IMR-90 (cell line): ENCODE results near the gene HBD. TPM values are rescaled to one million over a fixed set of nuclear protein-coding genes. Genes with fewer than 3 reads are reported as not detected.

Source experiments
- ATAC-seq: fragments of 200-7000 bp; cut with Tn5 transposase; 2 replicates; pipeline ENCODE4 v1.9.1; 2020; ENCODE audit warnings: low read depth, mild to moderate bottlenecking, moderate library complexity
- Bru-seq: library from RNA; stranded (reverse); fragments of 400-500 nt; gene quantifications from one replicate; lab custom pipeline; 2021; lab: Mats Ljungman, UMichigan
- BruChase-seq, 2 experiments: library from RNA; stranded (reverse); fragments of 400-500 nt; gene quantifications; one replicate each; lab custom pipeline; 2021; lab: Mats Ljungman, UMichigan
- BruUV-seq: library from RNA; stranded (reverse); fragments of 400-500 nt; replicated peaks from 2 replicates; lab custom pipeline; 2021; lab: Mats Ljungman, UMichigan
- CTCF ChIA-PET: fragments of 300-600 bp; formaldehyde crosslinking; extraction: SDS; loops from one replicate; lab custom pipeline; 2021; ENCODE audit warnings: antibody characterized with exemption; lab: Yijun Ruan, JAX
- POLR2A ChIA-PET: fragments of 300-600 bp; sonication (Branson Sonifier 250); formaldehyde crosslinking; loops from one replicate; lab custom pipeline; 2022; ENCODE audit warnings: antibody characterized with exemption; ENCODE audit not compliant: unreplicated experiment; lab: Charles Lee
- DNase-seq: peaks from one replicate; pipeline ENCODE4 v3.0.0; 2013
- H2AFZ ChIP-seq: replicated peaks from 2 replicates; pipeline ENCODE3; 2013; ENCODE audit warnings: low read length, mild to moderate bottlenecking; ENCODE audit not compliant: poor library complexity
- H2AK5ac ChIP-seq: 2 replicates; pipeline ENCODE4 v1.6.1; 2013; ENCODE audit warnings: low read depth, low read length, inconsistent platforms
- H2AK9ac ChIP-seq: replicated peaks from 2 replicates; pipeline ENCODE3; 2013; ENCODE audit warnings: mild to moderate bottlenecking, low read depth, low read length, moderate library complexity; ENCODE audit not compliant: poor library complexity
- H2BK120ac ChIP-seq: 2 replicates; pipeline ENCODE4 v1.6.1; 2013; ENCODE audit warnings: low read depth, low read length, inconsistent platforms
- H2BK15ac ChIP-seq: 3 replicates; pipeline ENCODE4 v1.6.1; 2013; ENCODE audit warnings: low read depth, low read length, inconsistent platforms
- H2BK20ac ChIP-seq: 2 replicates; pipeline ENCODE4 v1.6.1; 2013; ENCODE audit warnings: low read depth, mild to moderate bottlenecking, inconsistent platforms, low read length, moderate library complexity
- H2BK5ac ChIP-seq: 2 replicates; pipeline ENCODE4 v1.6.1; 2013; ENCODE audit warnings: mild to moderate bottlenecking, low read depth, low read length, inconsistent platforms; ENCODE audit not compliant: poor library complexity, severe bottlenecking
- H3K14ac ChIP-seq: replicated peaks from 2 replicates; pipeline ENCODE4 v1.6.1; 2013; ENCODE audit warnings: low read depth, low read length, inconsistent platforms
- H3K18ac ChIP-seq: 2 replicates; pipeline ENCODE4 v1.6.1; 2013; ENCODE audit warnings: low read depth, low read length, control low read depth
- H3K23ac ChIP-seq: 2 replicates; pipeline ENCODE4 v1.6.1; 2013; ENCODE audit warnings: low read depth, low read length, inconsistent platforms
- H3K27ac ChIP-seq: 2 replicates; pipeline ENCODE4 v1.5.1; 2013; ENCODE audit warnings: mild to moderate bottlenecking, control low read depth, low read length; ENCODE audit not compliant: insufficient read depth
- H3K27me3 ChIP-seq: 2 replicates; pipeline ENCODE4 v1.6.1; 2013; ENCODE audit warnings: low read length; ENCODE audit not compliant: control insufficient read depth, insufficient read depth
- H3K36me3 ChIP-seq: 2 replicates; pipeline ENCODE4 v1.6.1; 2013; ENCODE audit warnings: low read length, mixed read lengths; ENCODE audit not compliant: control insufficient read depth, insufficient read depth
- H3K4ac ChIP-seq: 2 replicates; pipeline ENCODE4 v1.6.1; 2013; ENCODE audit warnings: low read depth, low read length, inconsistent platforms
- H3K4me1 ChIP-seq: 2 replicates; pipeline ENCODE4 v1.6.1; 2013; ENCODE audit warnings: low read length, mixed read lengths; ENCODE audit not compliant: control insufficient read depth, insufficient read depth
- H3K4me2 ChIP-seq: 2 replicates; pipeline ENCODE4 v1.6.1; 2013; ENCODE audit warnings: low read depth, mild to moderate bottlenecking, control low read depth, low read length, moderate library complexity
- H3K4me3 ChIP-seq: 2 replicates; pipeline ENCODE4 v1.5.1; 2013; ENCODE audit warnings: low read depth, mild to moderate bottlenecking, control low read depth, low read length, moderate library complexity; ENCODE audit not compliant: insufficient read depth
- H3K56ac ChIP-seq: 2 replicates; pipeline ENCODE4 v1.6.1; 2013; ENCODE audit warnings: low read length, inconsistent platforms; ENCODE audit not compliant: insufficient read depth; ENCODE audit errors: extremely low read depth
- H3K79me1 ChIP-seq, 2 experiments: 2 replicates each; pipeline ENCODE4 v1.6.1; 2013; ENCODE audit warnings: low read length in 2 of 2, inconsistent platforms in 1 of 2, low read depth in 1 of 2
- H3K9ac ChIP-seq: 2 replicates; pipeline ENCODE4 v1.6.1; 2013; ENCODE audit warnings: low read depth, low read length, control low read depth
- H3K9me1 ChIP-seq: 2 replicates; pipeline ENCODE4 v1.6.1; 2013; ENCODE audit warnings: low read length, inconsistent platforms; ENCODE audit not compliant: insufficient read depth
- H3K9me3 ChIP-seq: 2 replicates; pipeline ENCODE4 v1.6.1; 2013; ENCODE audit warnings: low read length; ENCODE audit not compliant: control insufficient read depth, insufficient read depth
- H4K20me1 ChIP-seq: 2 replicates; pipeline ENCODE4 v1.6.1; 2013; ENCODE audit warnings: low read length, inconsistent platforms; ENCODE audit not compliant: insufficient read depth
- H4K5ac ChIP-seq: 2 replicates; pipeline ENCODE4 v1.6.1; 2013; ENCODE audit warnings: mild to moderate bottlenecking, low read depth, low read length, control low read depth
- H4K8ac ChIP-seq, 2 experiments: 2 replicates each; pipeline ENCODE4 v1.6.1; 2013; ENCODE audit warnings: low read depth in 2 of 2, low read length in 2 of 2, control low read depth in 1 of 2, inconsistent platforms in 1 of 2
- H4K91ac ChIP-seq: 2 replicates; pipeline ENCODE4 v1.6.1; 2013; ENCODE audit warnings: low read depth, low read length, inconsistent platforms; ENCODE audit not compliant: insufficient read depth
- BHLHE40 ChIP-seq: fragments of 150-350 bp; IDR thresholded peaks from 2 replicates; pipeline ENCODE4 v1.6.1; 2016; ENCODE audit warnings: mild to moderate bottlenecking, low read depth, low read length
- CEBPB ChIP-seq: IDR thresholded peaks from 2 replicates; pipeline ENCODE4 v1.6.1; 2012; ENCODE audit warnings: low read depth, low read length, improper control_type of control experiment
- CHD1 ChIP-seq: IDR thresholded peaks from 2 replicates; pipeline ENCODE4 v1.6.1; 2012; ENCODE audit warnings: low read depth, low read length, improper control_type of control experiment
- FOS ChIP-seq: fragments of 150-350 bp; IDR thresholded peaks from 2 replicates; pipeline ENCODE4 v1.6.1; 2016; ENCODE audit warnings: low read depth, low read length
- MAFK ChIP-seq: IDR thresholded peaks from 2 replicates; pipeline ENCODE4 v1.6.1; 2012; ENCODE audit warnings: low read depth, low read length, improper control_type of control experiment
- MAZ ChIP-seq: IDR thresholded peaks from 2 replicates; pipeline ENCODE4 v1.6.1; 2012; ENCODE audit warnings: low read depth, mild to moderate bottlenecking, low read length, improper control_type of control experiment, moderate library complexity, borderline replicate concordance
- MXI1 ChIP-seq: IDR thresholded peaks from 2 replicates; pipeline ENCODE4 v1.6.1; 2012; ENCODE audit warnings: low read depth, mild to moderate bottlenecking, low read length, moderate library complexity, borderline replicate concordance
- NFE2L2 ChIP-seq: fragments of 150-350 bp; IDR thresholded peaks from 2 replicates; pipeline ENCODE4 v1.6.1; 2016; ENCODE audit warnings: low read depth, mild to moderate bottlenecking, low read length
- POLR2A ChIP-seq: IDR thresholded peaks from 2 replicates; pipeline ENCODE4 v1.6.1; 2012; ENCODE audit warnings: mild to moderate bottlenecking, low read depth, low read length
- RAD21 ChIP-seq: IDR thresholded peaks from 2 replicates; pipeline ENCODE4 v1.6.1; 2012; ENCODE audit warnings: low read length, improper control_type of control experiment
- RCOR1 ChIP-seq: IDR thresholded peaks from 2 replicates; pipeline ENCODE4 v1.6.1; 2012; ENCODE audit warnings: mild to moderate bottlenecking, low read length, improper control_type of control experiment; ENCODE audit not compliant: insufficient replicate concordance
- RFX5 ChIP-seq: IDR thresholded peaks from 2 replicates; pipeline ENCODE4 v1.8.0; 2012; ENCODE audit warnings: low read depth, mild to moderate bottlenecking, low read length, moderate library complexity
- SMC3 ChIP-seq: fragments of 150-350 bp; IDR thresholded peaks from 2 replicates; pipeline ENCODE4 v1.6.1; 2016; ENCODE audit warnings: low read depth, mild to moderate bottlenecking, antibody characterized with exemption, low read length, moderate library complexity
- WGBS, 2 experiments: methylation state at CpG; one replicate each; pipeline versions ENCODE4 v1.1.5 to v1.1.7; 2013; ENCODE audit warnings: missing lambda C conversion rate in 2 of 2; ENCODE audit not compliant: insufficient read length in 1 of 2; ENCODE audit errors: extremely low coverage in 2 of 2; 5-methylcytosine and 5-hydroxymethylcytosine counted together
- dilution Hi-C: fragments of 300-500 bp; cut with HindIII; formaldehyde crosslinking; loops from one replicate; pipeline ENCODE4 v1.14.3; 2018; ENCODE audit warnings: low sequenced_read_pairs; ENCODE audit not compliant: unreplicated experiment
- in situ Hi-C: fragments of 300-500 bp; cut with MboI; formaldehyde crosslinking; loops from 3 replicates; pipeline ENCODE4 v1.14.3; 2019; ENCODE audit warnings: low sequenced_read_pairs, inconsistent platforms, mixed read lengths
- intact Hi-C: fragments of 100-400 bp; cut with micrococcal nuclease; formaldehyde crosslinking; loops from 2 replicates; pipeline ENCODE4 v1.10.0; 2022
- long read RNA-seq: library from polyadenylated mRNA; unstranded; transcript quantifications from one replicate; pipeline ENCODE4 v2.0.0, GENCODE V29; 2021; ENCODE audit not compliant: unreplicated experiment
- polyA plus RNA-seq, 3 experiments: library from polyadenylated mRNA; depleted of rRNA; stranded (reverse); fragments of >200 nt; gene quantifications; 2 replicates each; pipeline ENCODE4 v1.2.3, GENCODE V29; 2012; ENCODE audit warnings: low replicate concordance in 1 of 3
- total RNA-seq: library from RNA; depleted of rRNA; stranded (reverse); fragments of >200 nt; gene quantifications from 2 replicates; pipeline ENCODE4 v1.2.3, GENCODE V29; 2012; rRNA removed
- TF ChIP-seq, protein P1 (sequence below): fragments of 150-350 bp; IDR thresholded peaks from 2 replicates; pipeline ENCODE4 v1.6.1; 2017; ENCODE audit warnings: mild to moderate bottlenecking, antibody characterized with exemption, low read length, low read depth
- TF ChIP-seq, protein P2 (sequence below): conservative IDR thresholded peaks from 2 replicates; pipeline ENCODE4 v1.5.1; 2012; ENCODE audit warnings: mild to moderate bottlenecking, low read depth, low read length, improper control_type of control experiment

The HBD gene
- 3.1 and 6.3 TPM in 2 replicates for total RNA-seq
- polyA plus RNA-seq (2012; rRNA removed) = 10.7 and 12.0 TPM in 2 replicates
- polyA plus RNA-seq (2012; cell fraction: cytosol; rRNA removed) = 15.1 and 17.7 TPM in 2 replicates
- 4.3 and 10.5 TPM in 2 replicates for polyA plus RNA-seq (2012; cell fraction: nucleus; rRNA removed; ENCODE audit: low replicate concordance)
- Bru-seq, nascent RNA = percentile 24 among the genes with signal in this experiment
- BruChase-seq, experiment 1, labeled RNA remaining after a 6-hour chase = percentile 25 among the genes with signal in this experiment
- percentile 14 among the genes with signal in this experiment for BruChase-seq, experiment 2, labeled RNA remaining after a 2-hour chase
- long read RNA-seq, partial matches to known transcripts = 0 of 1 reads
- long read RNA-seq, other reads (novel, unspliced or antisense) = 0 of 1 reads

DNA sequence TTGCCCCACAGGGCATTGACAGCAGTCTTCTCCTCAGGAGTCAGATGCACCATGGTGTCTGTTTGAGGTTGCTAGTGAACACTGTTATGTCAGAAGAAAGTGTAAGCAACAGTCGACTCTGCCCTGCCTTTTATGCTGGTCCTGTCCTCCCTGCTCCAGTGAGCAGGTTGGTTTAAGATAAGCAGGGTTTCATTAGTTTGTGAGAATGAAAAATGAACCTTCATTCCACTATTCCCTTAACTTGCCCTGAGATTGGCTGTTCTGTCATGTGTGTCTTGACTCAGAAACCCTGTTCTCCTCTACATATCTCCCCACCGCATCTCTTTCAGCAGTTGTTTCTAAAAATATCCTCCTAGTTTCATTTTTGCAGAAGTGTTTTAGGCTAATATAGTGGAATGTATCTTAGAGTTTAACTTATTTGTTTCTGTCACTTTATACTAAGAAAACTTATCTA, at the start of gene HBD:
TSS of gene HBD (minus strand) at position 103 of the 454 bp plus-strand sequence. CDS start at position 53, 50 bp downstream.
- in situ Hi-C loops (no loop called here), intact Hi-C loops (no loop called here), dilution Hi-C loops (no loop called here)
- peak within 1 kb of the TSS; percentile 60 for H2AFZ ChIP-seq
- no peaks in the 10 kb centered on the region for H4K20me1 ChIP-seq
- peak within 1 kb of the TSS; percentile 2; the same call in 1 of the 2 replicates for H3K4me3 ChIP-seq
- H2BK15ac ChIP-seq = peak within 1 kb of the TSS; percentile 18; the same call in 1 of the 3 replicates
- no peak within 1 kb of the TSS for H2AK9ac ChIP-seq
- H2AK5ac ChIP-seq = peak within 1 kb of the TSS; percentile 20; the same call in 1 of the 2 replicates
- H3K23ac ChIP-seq = peak within 1 kb of the TSS; percentile 1; the same call in 1 of the 2 replicates
- ATAC-seq (peak; percentile 79), DNase-seq (peak; percentile 61)
- peak within 1 kb of the TSS; percentile 36 for H2BK5ac ChIP-seq
- peak within 1 kb of the TSS; percentile 7 to 69; a peak in 3 of 4 replicates for H4K8ac ChIP-seq
- no peaks in the 10 kb centered on the region for H3K36me3 ChIP-seq
- H2BK120ac ChIP-seq = peak within 1 kb of the TSS; percentile 70
- H3K79me1 ChIP-seq = no peaks in the 10 kb centered on the region
- 60% methylated on average over 1 of the region's 2 CpGs; no CpG with 5 or more reads in 1 of the 2 experiments for WGBS, 2 experiments
- peak within 1 kb of the TSS; percentile 74 for H3K4me2 ChIP-seq
- peak within 1 kb of the TSS; percentile 29; the same call in 1 of the 2 replicates for H3K56ac ChIP-seq
- no peak within 1 kb of the TSS for H3K9ac ChIP-seq
- peak within 1 kb of the TSS; percentile 75 for H2BK20ac ChIP-seq
- CTCF ChIA-PET = no interaction called here
- peak within 1 kb of the TSS; percentile 12; the same call in 1 of the 2 replicates for H3K27ac ChIP-seq
- peak within 1 kb of the TSS; percentile 42; the same call in 1 of the 2 replicates for H4K5ac ChIP-seq
- H3K18ac ChIP-seq = peak within 1 kb of the TSS; percentile 48; the same call in 1 of the 2 replicates
- no peaks in the 10 kb centered on the region for H3K9me3 ChIP-seq
- POLR2A ChIA-PET = no interaction called here
- peak within 1 kb of the TSS; percentile 7 for H3K14ac ChIP-seq
- H4K91ac ChIP-seq = peak within 1 kb of the TSS; percentile 59
- peak within 1 kb of the TSS; percentile 74 for H3K4ac ChIP-seq
- BruUV-seq = no TSS peak
- H3K9me1 ChIP-seq = peaks cover 6% of the 10 kb centered on the region; the same call in 1 of the 2 replicates
- H3K27me3 ChIP-seq = no peaks in the 10 kb centered on the region
- H3K4me1 ChIP-seq = peaks cover 3% of the 10 kb centered on the region
- no peak for TF ChIP-seq NFE2L2
- TF ChIP-seq CHD1 = no peak
- no peak for TF ChIP-seq RCOR1
- TF ChIP-seq MAZ = no peak
- TF ChIP-seq SMC3 = no peak
- TF ChIP-seq POLR2A = no peak
- TF ChIP-seq, protein P1, sequence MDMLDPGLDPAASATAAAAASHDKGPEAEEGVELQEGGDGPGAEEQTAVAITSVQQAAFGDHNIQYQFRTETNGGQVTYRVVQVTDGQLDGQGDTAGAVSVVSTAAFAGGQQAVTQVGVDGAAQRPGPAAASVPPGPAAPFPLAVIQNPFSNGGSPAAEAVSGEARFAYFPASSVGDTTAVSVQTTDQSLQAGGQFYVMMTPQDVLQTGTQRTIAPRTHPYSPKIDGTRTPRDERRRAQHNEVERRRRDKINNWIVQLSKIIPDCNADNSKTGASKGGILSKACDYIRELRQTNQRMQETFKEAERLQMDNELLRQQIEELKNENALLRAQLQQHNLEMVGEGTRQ = no peak
- no peak for TF ChIP-seq CEBPB
- TF ChIP-seq RFX5 = no peak
- no peak for TF ChIP-seq MXI1
- TF ChIP-seq, protein P2, sequence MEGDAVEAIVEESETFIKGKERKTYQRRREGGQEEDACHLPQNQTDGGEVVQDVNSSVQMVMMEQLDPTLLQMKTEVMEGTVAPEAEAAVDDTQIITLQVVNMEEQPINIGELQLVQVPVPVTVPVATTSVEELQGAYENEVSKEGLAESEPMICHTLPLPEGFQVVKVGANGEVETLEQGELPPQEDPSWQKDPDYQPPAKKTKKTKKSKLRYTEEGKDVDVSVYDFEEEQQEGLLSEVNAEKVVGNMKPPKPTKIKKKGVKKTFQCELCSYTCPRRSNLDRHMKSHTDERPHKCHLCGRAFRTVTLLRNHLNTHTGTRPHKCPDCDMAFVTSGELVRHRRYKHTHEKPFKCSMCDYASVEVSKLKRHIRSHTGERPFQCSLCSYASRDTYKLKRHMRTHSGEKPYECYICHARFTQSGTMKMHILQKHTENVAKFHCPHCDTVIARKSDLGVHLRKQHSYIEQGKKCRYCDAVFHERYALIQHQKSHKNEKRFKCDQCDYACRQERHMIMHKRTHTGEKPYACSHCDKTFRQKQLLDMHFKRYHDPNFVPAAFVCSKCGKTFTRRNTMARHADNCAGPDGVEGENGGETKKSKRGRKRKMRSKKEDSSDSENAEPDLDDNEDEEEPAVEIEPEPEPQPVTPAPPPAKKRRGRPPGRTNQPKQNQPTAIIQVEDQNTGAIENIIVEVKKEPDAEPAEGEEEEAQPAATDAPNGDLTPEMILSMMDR = no peak
- no peak for TF ChIP-seq RAD21
- TF ChIP-seq FOS = no peak
- no peak for TF ChIP-seq MAFK
- TF ChIP-seq BHLHE40 = no peak
